Ishikawa (cell line): ENCODE measurements around the gene MYO7A.

Source experiments
- CEBPB ChIP-seq: IDR thresholded peaks from 2 replicates; pipeline ENCODE4 v1.6.1; 2012
- EGR1 ChIP-seq: IDR thresholded peaks from 2 replicates; pipeline ENCODE4 v1.6.1; 2012
- EP300 ChIP-seq: IDR thresholded peaks from 2 replicates; pipeline ENCODE4 v1.6.1; 2012; ENCODE audit warnings: borderline replicate concordance
- MAX ChIP-seq: IDR thresholded peaks from 2 replicates; pipeline ENCODE4 v1.6.1; 2012
- NFIC ChIP-seq: IDR thresholded peaks from 2 replicates; pipeline ENCODE4 v1.6.1; 2012
- YY1 ChIP-seq: IDR thresholded peaks from 2 replicates; pipeline ENCODE4 v1.6.1; 2012; ENCODE audit warnings: low read depth

DNA sequence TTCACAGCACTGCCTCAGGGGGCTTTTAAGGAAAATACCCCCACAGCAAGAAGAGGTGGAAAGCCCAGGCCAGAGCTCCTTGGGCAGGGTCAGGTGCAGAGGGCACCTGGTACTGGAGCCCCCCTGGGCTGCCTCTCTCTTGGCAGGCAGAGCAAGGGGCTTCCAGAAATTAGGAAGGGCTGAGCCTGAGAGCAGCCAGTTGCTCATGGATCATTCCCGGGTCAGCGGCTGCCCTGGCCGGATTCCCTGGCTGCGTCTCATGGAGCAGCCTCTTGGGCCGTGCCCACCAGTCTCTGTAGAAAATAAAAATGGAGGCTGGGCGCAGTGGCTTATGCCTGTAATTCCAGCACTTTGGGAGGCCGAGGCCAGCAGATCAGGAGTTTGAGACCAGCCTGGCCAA lies 35.7 kb upstream of the MYO7A start:
- TF ChIP-seq YY1, result no peak
- TF ChIP-seq EGR1, result no peak
- no peak for TF ChIP-seq NFIC
- TF ChIP-seq MAX, result no peak
- no peak for TF ChIP-seq CEBPB
- no peak for TF ChIP-seq EP300
